NCI-H1436 treated with DMSO at 0.1 percent for 48 hours (cell line): ENCODE results near the gene PITPNC1.
"Not testable (repeated sequence)": the region's sequence is repeated elsewhere in the genome, so short reads cannot be mapped to it uniquely, and the experiment has no call there.

Source experiments
- DNase-seq: peaks from one replicate; lab custom pipeline; 2025; lab: John Stamatoyannopoulos, UW

Gene PITPNC1

GRCh38 chr17:67687511-67687910, 310.4 kb downstream of the PITPNC1 start:
- DNase-seq = no peak

- DNase-seq = peak; percentile 21
Measured at GRCh38 chr17:67689534-67690177, 312.6 kb downstream of the PITPNC1 start.

GRCh38 chr17:67693811-67694210, 316.7 kb downstream of the PITPNC1 start:
- DNase-seq = no peak

- no peak for DNase-seq
Measured at GRCh38 chr17:67696347-67696746, 319.3 kb downstream of the PITPNC1 start.

GRCh38 chr17:67696853-67697498, 319.9 kb downstream of the PITPNC1 start:
- DNase-seq = peak; percentile 72

- peak; percentile 59 for DNase-seq
Measured at GRCh38 chr17:67700037-67700724, 323.1 kb downstream of the PITPNC1 start.

- no peak for DNase-seq
Measured at GRCh38 chr17:67700725-67701119, 323.6 kb downstream of the PITPNC1 start.

GRCh38 chr17:67702861-67703260, 325.8 kb downstream of the PITPNC1 start:
- DNase-seq = not testable (repeated sequence)

GRCh38 chr17:67707442-67707841, 330.4 kb downstream of the PITPNC1 start:
- DNase-seq = no peak

- no peak for DNase-seq
Measured at GRCh38 chr17:67708378-67708777, 331.3 kb downstream of the PITPNC1 start.

- no peak for DNase-seq
Measured at GRCh38 chr17:67711916-67712315, 334.8 kb downstream of the PITPNC1 start.

- no peak for DNase-seq
Measured at GRCh38 chr17:67712375-67712774, 335.3 kb downstream of the PITPNC1 start.

GRCh38 chr17:67713169-67713568, 336.1 kb downstream of the PITPNC1 start:
- DNase-seq = no peak

- no peak for DNase-seq
Measured at GRCh38 chr17:67716405-67716798, 339.3 kb downstream of the PITPNC1 start.

GRCh38 chr17:67717192-67717623, 340.1 kb downstream of the PITPNC1 start:
- DNase-seq = no peak

- peak; percentile 99 for DNase-seq
Measured at GRCh38 chr17:67717624-67718324, 340.7 kb downstream of the PITPNC1 start, which contains the start of gene NOL11. NOL11 (plus strand) TSS chr17:67717936; CDS start chr17:67717948, 12 bp downstream.

- DNase-seq = no peak
Measured at GRCh38 chr17:67718325-67718941, 341.4 kb downstream of the PITPNC1 start.

GRCh38 chr17:67725373-67725791, 348.3 kb downstream of the PITPNC1 start:
- DNase-seq = no peak

GRCh38 chr17:67725807-67726206, 348.7 kb downstream of the PITPNC1 start:
- no peak for DNase-seq

- DNase-seq = not testable (repeated sequence)
Measured at GRCh38 chr17:67727152-67728039, 350.3 kb downstream of the PITPNC1 start.

- DNase-seq = no peak
Measured at GRCh38 chr17:67729903-67730302, 352.8 kb downstream of the PITPNC1 start.
